NCI-H2227 treated with DMSO at 0.1 percent for 48 hours (cell line): ENCODE results near the gene MYL4.
"Not testable (repeated sequence)": the region's sequence is repeated elsewhere in the genome, so short reads cannot be mapped to it uniquely, and the experiment has no call there.

Experiments used
- DNase-seq: peaks from one replicate; lab custom pipeline; 2025; lab: John Stamatoyannopoulos, UW

MYL4 gene

DNA sequence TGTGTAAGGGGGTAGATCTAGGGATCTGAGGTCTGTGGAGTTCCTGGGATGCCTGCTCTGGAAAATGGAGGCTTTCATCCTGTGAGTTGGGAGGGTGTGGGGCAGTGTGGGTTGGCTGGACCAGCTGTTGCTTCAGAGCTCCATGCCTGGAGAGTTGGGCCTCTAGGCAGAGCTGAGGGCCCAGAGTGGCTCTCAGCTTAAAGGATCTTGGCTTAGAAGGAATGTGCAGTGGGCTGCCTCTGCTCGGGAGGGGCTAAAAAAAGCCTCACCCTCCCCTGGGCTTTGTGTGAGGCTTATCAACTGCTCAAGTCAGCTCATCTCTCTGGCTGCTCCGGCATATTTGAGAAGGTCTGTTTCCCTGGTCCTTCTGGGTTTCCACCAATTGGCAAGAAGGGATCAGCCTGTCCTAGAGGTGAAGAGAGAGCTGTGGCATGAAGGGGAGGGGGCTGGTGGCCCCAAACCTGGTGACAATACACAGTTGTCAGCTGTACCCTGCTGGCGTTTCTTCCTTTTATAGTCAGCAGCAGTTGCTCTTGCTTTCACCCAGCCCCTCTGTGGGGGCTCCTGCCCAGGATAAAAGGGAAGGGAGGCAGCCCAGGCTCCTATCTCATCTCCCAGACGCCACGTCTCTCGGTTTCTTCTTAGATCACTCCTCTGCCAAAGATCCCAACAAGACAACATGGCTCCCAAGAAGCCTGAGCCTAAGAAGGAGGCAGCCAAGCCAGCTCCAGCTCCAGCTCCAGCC, at the start of gene MYL4:
MYL4 (plus strand) TSS at position 605 of the 745 bp plus-strand sequence; CDS start at position 680, 75 bp downstream.
- no peak for DNase-seq

DNA sequence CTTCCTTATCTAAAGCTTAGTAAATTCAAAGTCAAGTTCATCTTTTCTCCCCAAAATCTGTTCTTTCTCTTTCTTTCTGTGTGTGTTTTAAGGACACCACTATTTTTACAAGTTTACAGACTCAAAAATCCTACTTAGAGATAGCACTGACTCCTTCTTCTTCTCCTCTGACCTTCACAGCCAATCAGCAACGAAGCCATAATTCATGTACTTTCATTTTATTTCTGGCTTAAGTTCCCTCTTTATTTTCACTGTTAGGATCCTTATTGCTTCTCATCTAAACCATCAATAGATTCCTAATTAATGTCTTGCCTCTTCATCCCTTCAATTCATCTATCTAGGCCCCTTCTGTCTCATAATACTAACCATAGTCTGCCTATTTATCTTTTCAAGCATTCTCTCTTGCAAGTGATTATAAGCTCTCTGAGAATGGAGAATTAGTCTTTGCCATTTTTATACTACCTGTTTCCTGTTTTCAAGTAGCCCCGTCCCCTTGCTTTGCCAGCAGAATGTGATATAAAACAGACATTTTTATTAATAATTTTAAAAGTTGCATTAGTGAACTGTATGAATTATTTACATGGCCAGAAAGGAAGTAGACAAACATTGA, 47.0 kb upstream of the MYL4 start:
- no peak for DNase-seq

DNA sequence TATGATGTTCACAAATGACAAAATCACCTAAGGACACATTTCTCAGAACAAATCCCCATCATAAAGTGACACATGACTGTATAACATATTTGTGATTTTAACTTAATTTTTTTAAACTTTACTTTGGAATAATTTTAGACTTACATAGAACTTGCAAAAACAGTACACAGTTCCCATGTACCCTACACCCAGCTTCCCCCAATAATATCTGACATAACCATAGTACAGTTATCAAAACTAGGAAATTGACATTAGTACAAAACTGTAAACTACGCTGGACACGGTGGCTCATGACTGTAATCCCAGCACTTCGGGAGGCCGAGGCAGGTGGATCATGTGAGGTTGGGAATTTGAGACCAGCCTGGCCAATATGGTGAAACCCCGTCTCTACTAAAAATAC, 44.9 kb upstream of the MYL4 start:
- no peak for DNase-seq

DNA sequence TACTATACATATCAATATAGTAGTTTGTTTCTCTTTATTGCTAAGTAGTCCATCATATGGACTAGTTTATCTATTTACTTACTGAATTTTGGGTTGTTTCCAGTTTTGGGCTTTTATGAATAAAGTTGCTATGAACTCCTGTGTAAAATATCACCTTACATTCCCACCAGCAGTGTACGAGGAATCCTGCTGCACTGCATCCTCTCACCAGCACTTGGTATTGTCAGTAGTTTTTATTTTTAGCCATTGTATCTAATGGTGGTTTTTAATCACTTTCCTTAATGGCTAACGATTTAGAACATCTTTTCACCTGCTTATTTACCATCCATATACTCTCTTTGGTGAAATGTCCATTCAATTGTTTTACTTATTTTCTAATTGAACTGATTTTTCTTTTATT, 44.0 kb upstream of the MYL4 start:
- DNase-seq: no peak

DNA sequence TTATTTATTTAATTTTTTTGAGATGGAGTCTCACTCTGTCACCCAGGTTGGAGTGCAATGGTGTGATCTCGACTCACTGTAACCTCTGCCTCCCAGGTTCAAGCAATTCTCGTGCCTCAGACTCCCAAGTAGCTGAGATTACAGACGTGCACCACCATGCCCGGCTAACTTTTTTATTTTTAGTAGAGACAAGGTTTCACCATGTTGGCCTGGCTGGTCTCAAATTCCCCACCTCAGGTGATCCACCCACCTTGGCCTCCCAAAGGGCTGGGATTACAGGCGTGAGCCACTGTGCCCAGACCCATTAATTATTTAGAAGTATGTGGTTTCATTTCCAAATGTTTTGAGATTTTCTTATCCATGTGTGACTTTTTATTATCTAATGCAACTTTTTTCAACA, 42.3 kb upstream of the MYL4 start:
- not testable (repeated sequence) for DNase-seq

DNA sequence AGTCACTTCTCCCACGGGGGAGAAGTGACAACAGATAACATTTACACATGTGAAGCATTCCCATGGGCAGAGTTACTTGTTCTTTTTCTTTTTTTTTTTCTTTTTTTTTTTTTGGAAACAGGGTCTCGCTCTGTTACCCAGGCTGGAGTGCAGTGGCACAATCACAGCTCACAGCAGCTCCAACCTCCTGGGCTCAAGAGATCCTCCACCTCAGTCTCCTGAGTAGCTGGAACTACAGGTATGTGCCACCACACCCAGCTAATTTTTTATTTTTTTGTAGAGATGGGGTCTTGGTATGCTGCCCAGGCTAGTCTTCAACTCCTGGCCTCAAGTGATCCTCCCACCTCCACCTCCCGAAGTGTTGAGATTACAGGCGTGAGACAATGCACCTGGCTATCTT, 40.3 kb upstream of the MYL4 start:
- not testable (repeated sequence) for DNase-seq

DNA sequence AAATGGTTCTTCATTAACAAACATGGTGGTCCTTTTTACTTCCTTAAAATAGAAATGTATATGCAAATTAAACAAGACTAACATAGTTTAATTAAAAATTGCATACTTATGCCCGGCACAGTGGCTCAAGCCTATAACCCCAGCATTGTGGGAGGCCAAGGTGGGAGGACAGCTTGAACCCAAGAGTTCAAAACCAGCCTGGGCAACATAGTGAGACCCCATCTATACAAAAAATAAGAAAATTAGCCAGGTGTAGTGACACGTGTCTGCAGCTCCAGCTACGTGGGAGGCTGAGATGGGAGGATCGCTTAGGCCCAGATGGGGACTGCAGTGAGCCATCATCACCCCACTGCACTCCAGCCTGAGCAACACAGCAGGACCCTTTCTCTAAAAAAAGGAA, 38.4 kb upstream of the MYL4 start:
- DNase-seq: no peak

DNA sequence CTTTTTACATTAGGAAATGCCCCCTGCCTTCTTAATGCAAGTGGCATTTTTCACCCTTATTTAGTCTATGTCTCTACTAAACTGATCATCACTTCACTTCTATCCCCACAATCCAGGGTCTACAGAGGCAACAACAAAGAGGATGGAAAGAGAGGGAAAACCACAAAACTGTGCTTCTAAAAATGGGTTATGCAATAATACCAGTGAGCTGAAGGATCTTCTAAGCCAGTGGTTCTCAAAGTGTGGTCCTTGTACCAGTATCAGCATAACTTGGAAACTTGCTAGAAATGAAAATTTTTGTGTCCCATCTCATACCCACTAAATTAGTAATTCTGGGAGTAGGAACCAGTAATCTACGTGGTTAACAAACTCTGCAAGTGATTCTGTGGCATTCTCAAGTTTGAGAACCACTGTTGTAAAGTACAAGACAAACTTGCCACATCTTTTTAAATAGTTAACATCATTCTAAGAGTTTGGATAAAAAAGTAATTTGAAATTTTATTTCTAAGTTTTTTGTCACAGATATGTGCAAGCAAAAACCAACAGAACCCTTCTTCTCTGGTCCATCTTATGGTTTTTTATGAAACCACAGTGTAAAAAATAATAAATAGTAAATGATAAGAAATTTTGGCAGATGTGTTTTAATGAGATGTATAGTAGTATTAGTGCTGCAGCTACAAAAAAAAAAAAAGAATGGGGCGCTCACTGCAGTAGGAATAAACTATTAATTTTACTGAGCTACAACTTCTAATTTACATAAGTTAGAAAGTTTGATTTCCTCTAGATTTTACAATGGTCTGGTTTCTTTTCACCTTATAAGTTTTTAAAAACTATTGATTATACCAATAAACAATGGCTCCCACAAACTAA, 36.2 kb upstream of the MYL4 start:
- DNase-seq: no peak

GRCh38 chr17:47174823-47175222, 34.3 kb upstream of the MYL4 start:
- DNase-seq: not testable (repeated sequence)

- DNase-seq: no peak
Observed at GRCh38 chr17:47176389-47176826, 32.7 kb upstream of the MYL4 start.

DNA sequence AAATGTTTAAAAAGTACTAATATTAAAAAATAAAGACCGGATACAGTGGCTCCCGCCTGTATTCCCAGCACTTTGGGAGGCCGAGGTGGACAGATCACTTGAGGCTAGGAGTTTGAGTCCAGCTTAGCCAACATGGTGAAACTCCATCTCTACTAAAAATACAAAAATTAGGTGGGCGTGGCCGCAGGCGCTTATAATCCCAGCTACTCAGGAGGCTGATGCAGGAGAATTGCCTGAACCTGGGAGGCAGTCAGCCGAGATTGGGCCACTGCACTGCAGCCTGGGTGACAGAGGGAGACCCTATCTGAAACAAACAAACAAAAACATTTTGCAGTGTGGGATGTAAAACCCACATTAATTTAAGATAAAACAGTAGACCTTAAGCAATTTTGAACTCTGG, 31.9 kb upstream of the MYL4 start:
- no peak for DNase-seq

DNA sequence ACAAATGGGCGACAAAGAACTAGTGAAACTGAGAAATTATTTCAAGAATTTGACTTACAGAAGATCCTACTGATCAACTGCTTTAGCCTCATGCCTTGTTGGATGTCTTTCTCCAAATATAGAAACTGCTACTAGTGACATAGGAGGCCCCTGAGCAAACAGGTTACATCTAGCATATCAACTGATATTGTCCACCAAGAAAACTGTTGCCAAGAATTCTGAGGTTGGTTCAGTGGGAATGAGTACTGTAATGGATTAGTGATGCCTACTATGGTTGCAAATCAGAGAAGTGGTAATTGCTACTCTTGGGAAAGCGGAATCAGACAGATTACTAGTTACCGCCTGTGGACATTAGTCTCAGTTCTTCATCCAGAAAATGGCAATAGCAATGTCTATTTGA, 30.0 kb upstream of the MYL4 start:
- no peak for DNase-seq

GRCh38 chr17:47180337-47180736, 28.8 kb upstream of the MYL4 start:
- DNase-seq: no peak

- not testable (repeated sequence) for DNase-seq
Observed at GRCh38 chr17:47180988-47181387, 28.2 kb upstream of the MYL4 start.

GRCh38 chr17:47184681-47185080, 24.5 kb upstream of the MYL4 start:
- no peak for DNase-seq

- DNase-seq: no peak
Observed at GRCh38 chr17:47188271-47188875, 20.8 kb upstream of the MYL4 start.

DNA sequence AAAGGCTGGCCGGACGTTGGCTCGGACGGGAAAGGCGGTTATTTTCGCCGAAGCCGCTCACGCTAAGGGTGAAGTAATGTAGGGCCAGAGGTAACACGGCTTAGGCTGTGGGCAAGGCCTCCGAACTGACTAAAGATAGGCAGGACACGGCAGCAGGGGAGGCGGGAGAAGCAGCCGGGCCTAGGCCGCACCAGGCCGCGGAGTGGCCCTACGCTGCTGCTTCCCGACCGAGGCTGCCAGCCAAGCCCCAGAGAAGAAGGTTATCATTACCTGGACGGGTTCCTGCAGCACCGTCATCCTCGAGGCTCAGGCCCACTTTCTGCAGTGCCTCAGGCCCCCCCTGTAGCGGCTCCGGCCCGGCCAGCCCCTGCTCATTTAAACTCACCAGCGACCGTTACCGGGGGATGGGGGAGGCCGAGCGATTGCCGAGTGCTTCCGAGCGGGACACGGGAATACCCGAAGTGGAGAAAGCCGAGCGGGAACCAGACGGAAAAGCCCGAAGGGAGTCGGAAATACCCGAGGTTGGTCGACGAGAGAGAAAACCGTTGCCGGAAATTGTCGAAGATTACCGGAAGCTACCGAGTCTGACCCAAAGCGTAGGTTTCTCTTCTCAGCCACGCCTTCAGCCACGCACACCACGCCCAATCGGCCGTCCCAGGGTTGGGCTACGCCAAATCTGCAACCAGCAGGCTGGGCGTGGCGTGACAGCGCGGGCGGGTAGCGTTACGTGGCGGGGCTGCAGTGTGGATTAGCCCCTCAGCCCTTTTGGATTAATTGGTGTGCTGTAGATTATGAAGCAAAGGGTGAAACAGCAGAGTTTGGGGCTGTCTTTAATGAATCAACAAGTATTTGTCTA, 20.0 kb upstream of the MYL4 start, which contains the start of gene CDC27:
CDC27 (minus strand) TSS at position 420 of the 856 bp plus-strand sequence; CDS start at position 297, 123 bp downstream.
- peak; percentile 99 for DNase-seq

- DNase-seq: no peak
Observed at GRCh38 chr17:47189732-47190237, 19.4 kb upstream of the MYL4 start.

GRCh38 chr17:47190243-47190642, 18.9 kb upstream of the MYL4 start:
- no peak for DNase-seq

DNA sequence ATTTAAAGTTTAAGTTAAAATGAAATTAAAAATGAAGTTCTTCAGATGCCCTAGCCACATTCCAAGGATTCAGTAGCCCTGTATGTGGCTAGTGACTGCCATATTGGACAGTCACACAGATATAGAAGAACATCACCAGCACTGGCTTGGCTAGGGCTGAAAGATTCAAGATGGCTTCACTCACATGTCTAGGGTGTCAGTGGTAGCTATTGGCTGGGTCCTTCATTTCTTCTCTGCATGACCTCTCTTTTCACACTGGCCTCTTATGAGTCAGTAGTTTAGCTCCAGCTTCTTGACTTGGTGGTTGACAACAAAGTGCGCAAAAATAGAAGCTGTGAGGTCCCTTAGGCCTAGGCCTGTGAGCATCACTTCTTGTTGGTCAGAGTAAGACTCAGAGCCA, 18.4 kb upstream of the MYL4 start:
- no peak for DNase-seq

DNA sequence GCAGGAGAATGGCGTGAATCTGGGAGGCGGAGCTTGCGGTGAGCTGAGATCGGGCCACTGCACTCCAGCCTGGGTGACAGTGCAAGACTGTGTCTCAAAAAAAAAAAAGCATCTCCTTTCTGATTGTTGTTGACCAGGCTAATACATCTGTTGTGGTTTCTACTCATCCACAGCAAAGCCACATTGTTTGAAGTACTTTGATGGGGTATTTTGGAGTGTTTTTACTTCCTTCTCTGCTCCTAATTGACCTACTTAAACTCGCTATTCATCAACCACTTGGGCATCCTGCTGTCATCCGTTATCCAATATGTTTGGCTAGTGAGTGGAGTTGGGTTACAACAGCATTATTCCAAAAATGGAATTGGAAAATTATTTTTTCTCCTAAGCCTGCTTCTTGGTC, 16.6 kb upstream of the MYL4 start:
- no peak for DNase-seq
